Liver (tissue), 9 donors: Measurements from ENCODE around the gene FPR3. TPM values are rescaled to one million over a fixed set of nuclear protein-coding genes. Genes with fewer than 3 reads are reported as not detected.
A peak's percentile ranks its signal among the peaks of the same experiment; 100 is the strongest.
"Not testable (repeated sequence)": the region's sequence is repeated elsewhere in the genome, so short reads cannot be mapped to it uniquely, and the experiment has no call there.

Experiments used
- DNase-seq: peaks from one replicate; pipeline ENCODE4 v3.0.0-alpha.2; 2017; ENCODE audit warnings: low spot score
- H3K27ac ChIP-seq, 2 donors: one replicate each; pipeline ENCODE4 v1.7.0; 2013; ENCODE audit warnings: inconsistent platforms in 2 of 2, low read length in 2 of 2, control low read depth in 1 of 2, low read depth in 1 of 2, mild to moderate bottlenecking in 1 of 2
- H3K27me3 ChIP-seq, 4 donors: one replicate each; pipeline versions ENCODE4 v1.6.1 to v1.7.0; 2013; ENCODE audit warnings: low read length in 3 of 4, inconsistent platforms in 1 of 4, mild to moderate bottlenecking in 1 of 4, moderate library complexity in 1 of 4; ENCODE audit not compliant: control insufficient read depth in 4 of 4, insufficient read depth in 4 of 4
- H3K36me3 ChIP-seq, 4 donors: one replicate each; pipeline versions ENCODE4 v1.6.1 to v1.7.0; 2013; ENCODE audit warnings: low read length in 3 of 4, mild to moderate bottlenecking in 3 of 4, low read depth in 1 of 4, moderate library complexity in 1 of 4; ENCODE audit not compliant: control insufficient read depth in 4 of 4, insufficient read depth in 3 of 4
- H3K4me1 ChIP-seq, 4 donors: one replicate each; pipeline versions ENCODE4 v1.6.1 to v1.7.0; 2013; ENCODE audit warnings: low read length in 3 of 4, mild to moderate bottlenecking in 3 of 4, moderate library complexity in 1 of 4; ENCODE audit not compliant: control insufficient read depth in 4 of 4, insufficient read depth in 4 of 4
- H3K4me3 ChIP-seq, 3 donors: one replicate each; pipeline versions ENCODE4 v1.6.1 to v1.7.0; 2013; ENCODE audit warnings: low read length in 3 of 3, control low read depth in 1 of 3, low read depth in 1 of 3, mild to moderate bottlenecking in 1 of 3
- H3K9ac ChIP-seq, 2 donors: one replicate each; pipeline ENCODE4 v1.7.0; 2013; ENCODE audit warnings: low read length in 2 of 2, mild to moderate bottlenecking in 2 of 2, moderate library complexity in 2 of 2, control low read depth in 1 of 2, low read depth in 1 of 2
- H3K9me3 ChIP-seq, 4 donors: one replicate each; pipeline versions ENCODE4 v1.6.1 to v1.7.0; 2013; ENCODE audit warnings: low read length in 3 of 4; ENCODE audit not compliant: control insufficient read depth in 4 of 4
- CTCF ChIP-seq: fragments of 150-350 bp; IDR thresholded peaks from 2 replicates; pipeline ENCODE4 v1.5.1; 2017; ENCODE audit warnings: improper control_type of control experiment, low read depth, low read length; ENCODE audit not compliant: missing input control
- EGR1 ChIP-seq, 2 donors: IDR thresholded peaks; 2 replicates each; pipeline ENCODE4 v1.6.1; 2016 to 2018; ENCODE audit warnings: antibody characterized with exemption in 2 of 2, low read depth in 2 of 2
- FOXA1 ChIP-seq: IDR thresholded peaks from 2 replicates; pipeline ENCODE4 v1.6.1; 2016; ENCODE audit warnings: antibody characterized with exemption
- FOXA2 ChIP-seq: IDR thresholded peaks from 2 replicates; pipeline ENCODE4 v1.6.1; 2016; ENCODE audit warnings: antibody characterized with exemption
- GABPA ChIP-seq, 2 donors: IDR thresholded peaks in 1 of 2; conservative IDR thresholded peaks in 1 of 2; 2 replicates each; pipeline ENCODE4 v1.6.1; 2016; ENCODE audit warnings: antibody characterized with exemption in 2 of 2, mild to moderate bottlenecking in 1 of 2, moderate library complexity in 1 of 2
- HNF4A ChIP-seq, 2 donors: conservative IDR thresholded peaks; 2 replicates each; pipeline ENCODE4 v1.6.1; 2016; ENCODE audit warnings: antibody characterized with exemption in 2 of 2, mild to moderate bottlenecking in 2 of 2
- HNF4G ChIP-seq: IDR thresholded peaks from 2 replicates; pipeline ENCODE4 v1.6.1; 2016; ENCODE audit warnings: antibody characterized with exemption
- JUND ChIP-seq, 2 donors: IDR thresholded peaks; 2 replicates each; pipeline ENCODE4 v1.6.1; 2016; ENCODE audit warnings: antibody characterized with exemption in 2 of 2
- MAX ChIP-seq: IDR thresholded peaks from 2 replicates; pipeline ENCODE4 v1.6.1; 2016; ENCODE audit warnings: antibody characterized with exemption
- NR2F2 ChIP-seq: IDR thresholded peaks from 2 replicates; pipeline ENCODE4 v1.6.1; 2016; ENCODE audit warnings: antibody characterized with exemption
- RAD21 ChIP-seq, 2 donors: IDR thresholded peaks; 2 replicates each; pipeline ENCODE4 v1.6.1; 2016; ENCODE audit warnings: antibody characterized with exemption in 2 of 2, mild to moderate bottlenecking in 2 of 2
- REST ChIP-seq: IDR thresholded peaks from 2 replicates; pipeline ENCODE4 v1.6.1; 2016; ENCODE audit warnings: antibody characterized with exemption, mild to moderate bottlenecking
- RXRA ChIP-seq, 2 donors: IDR thresholded peaks; 2 replicates each; pipeline ENCODE4 v1.6.1; 2017 to 2018; ENCODE audit warnings: antibody characterized with exemption in 2 of 2, mild to moderate bottlenecking in 1 of 2
- SP1 ChIP-seq: IDR thresholded peaks from 2 replicates; pipeline ENCODE4 v1.6.1; 2018; ENCODE audit warnings: antibody characterized with exemption, mild to moderate bottlenecking
- TAF1 ChIP-seq: conservative IDR thresholded peaks from 2 replicates; pipeline ENCODE4 v1.6.1; 2016; ENCODE audit warnings: antibody characterized with exemption, mild to moderate bottlenecking
- YY1 ChIP-seq: IDR thresholded peaks from 2 replicates; pipeline ENCODE4 v1.6.1; 2016; ENCODE audit warnings: antibody characterized with exemption, mild to moderate bottlenecking
- ZBTB33 ChIP-seq: IDR thresholded peaks from 2 replicates; pipeline ENCODE4 v1.6.1; 2016; ENCODE audit warnings: antibody characterized with exemption
- WGBS: extraction: QIAGEN DNeasy Blood & Tissue Kit; methylation state at CpG from one replicate; pipeline ENCODE4 v1.1.7; 2013; 5-methylcytosine and 5-hydroxymethylcytosine counted together
- polyA plus RNA-seq, 2 donors: library from polyadenylated mRNA; stranded (reverse) in 1 of 2; unstranded in 1 of 2; fragments of 200-250 nt in 1 of 2; fragments of >200 nt in 1 of 2; fragmentation: Nextera tagmentation in 1 of 2; extraction: Ambion mirVana in 1 of 2; gene quantifications; one replicate each; pipeline versions ENCODE4 v1.2.1 to v1.2.3, GENCODE V29; 2013 to 2015
- total RNA-seq, 2 donors: library from RNA; depleted of rRNA; stranded (reverse); fragments of >200 nt; gene quantifications; one replicate each; pipeline ENCODE4 v1.2.3, GENCODE V29; 2014
- TF ChIP-seq, protein P1 (sequence below): IDR thresholded peaks from 2 replicates; pipeline ENCODE4 v1.6.1; 2016; ENCODE audit warnings: antibody characterized with exemption
- donor health status: healthy.
- donor health status: healthy.
- donor health status: healthy.
- donor health status: healthy.
- donor health status: healthy.

The FPR3 gene
- total and polyA plus RNA-seq, 4 donors, result 1.0 to 7.8 (median 4.1) TPM

DNA sequence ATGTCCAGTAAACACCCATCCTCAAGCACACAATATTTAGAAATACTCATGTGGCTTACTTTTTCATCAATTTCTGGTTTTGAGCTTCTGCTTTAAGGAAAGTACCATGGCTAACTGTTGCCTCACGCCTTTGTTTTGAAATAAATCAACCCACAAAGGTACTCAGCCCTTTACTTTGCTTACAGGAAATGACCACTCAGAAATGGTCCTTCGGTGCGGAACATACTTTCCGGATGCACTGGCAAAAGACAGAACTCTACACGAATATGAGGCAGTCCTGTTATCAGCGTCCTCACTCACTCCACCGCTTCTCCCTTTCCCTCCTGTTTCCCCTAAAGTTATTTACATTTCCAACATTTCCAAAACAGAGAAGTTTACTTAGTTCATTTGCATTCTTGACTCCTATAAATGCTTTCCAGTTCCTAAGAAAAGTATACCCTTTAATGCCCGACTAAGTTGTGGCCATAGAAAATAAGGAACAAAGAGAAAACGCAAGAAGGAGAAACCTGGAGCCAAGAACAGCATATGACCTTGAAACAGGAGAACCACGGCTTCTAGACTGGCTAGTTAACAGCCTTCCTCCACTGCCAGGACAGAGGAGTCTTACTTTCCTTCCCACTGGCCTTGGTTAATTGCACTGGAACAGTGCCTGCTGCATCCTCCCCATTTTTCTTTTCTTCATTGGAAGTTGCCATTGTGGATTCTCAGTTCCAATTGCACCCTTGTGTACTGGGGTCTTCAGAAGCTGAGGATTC is 23.4 kb upstream of the FPR3 start (continued):
- TF ChIP-seq REST, result no peak
- no peak for TF ChIP-seq RAD21 (IDR thresholded peaks at IDR 0.05)

- Histone ChIP-seq H3K27me3 (no peaks in the 10 kb centered on the region), H3K9ac (no peak overlapping the region), H3K4me3 (no peak overlapping the region), H3K36me3 (no peaks in the 10 kb centered on the region), H3K27ac (peak overlapping the region in 1 of 2 donors; percentile 59), H3K4me1 (no peaks in the 10 kb centered on the region), H3K9me3 (peaks cover 0 to 7% (median under 1%) of the 10 kb centered on the region in 4 donors)
- no peak for DNase-seq
- WGBS, result 51% methylated on average over 6 of the region's 6 CpGs
- TF ChIP-seq HNF4G (no peak), GABPA (IDR thresholded peaks at IDR 0.05 in 1 of 2, conservative IDR thresholded peaks at IDR 0.05 in 1 of 2) (no peak), REST (no peak), FOXA2 (no peak), JUND (IDR thresholded peaks at IDR 0.05) (no peak), YY1 (no peak), MAX (no peak), FOXA1 (no peak), TAF1 (no peak), ZBTB33 (no peak), NR2F2 (no peak), EGR1 (IDR thresholded peaks at IDR 0.05; ENCODE audit: low read depth in 2 of 2) (no peak), HNF4A (conservative IDR thresholded peaks at IDR 0.05) (no peak), SP1 (no peak), CTCF (no peak), RAD21 (IDR thresholded peaks at IDR 0.05) (no peak), RXRA (IDR thresholded peaks at IDR 0.05) (no peak)
- TF ChIP-seq, protein P1, sequence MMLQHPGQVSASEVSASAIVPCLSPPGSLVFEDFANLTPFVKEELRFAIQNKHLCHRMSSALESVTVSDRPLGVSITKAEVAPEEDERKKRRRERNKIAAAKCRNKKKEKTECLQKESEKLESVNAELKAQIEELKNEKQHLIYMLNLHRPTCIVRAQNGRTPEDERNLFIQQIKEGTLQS, result no peak
Observed at GRCh38 chr19:51772977-51773376, 22.0 kb upstream of the FPR3 start.

- not testable (repeated sequence) for DNase-seq, H3K27ac ChIP-seq, H3K4me1 ChIP-seq, H3K27me3 ChIP-seq, H3K36me3 ChIP-seq, H3K9me3 ChIP-seq, H3K9ac ChIP-seq, H3K4me3 ChIP-seq
- WGBS, result 82% methylated on average over 1 of the region's 1 CpG
Observed at GRCh38 chr19:51776561-51776960, 18.4 kb upstream of the FPR3 start.
